OCI-LY1 (cell line): ENCODE results near the gene PMVK.

Experiments
- CTCF ChIP-seq: fragments of 200-600 bp; sonication (generic), shearing (Covaris generic); IDR thresholded peaks from 2 replicates; pipeline ENCODE4 v1.5.1; 2017; ENCODE audit warnings: mild to moderate bottlenecking, antibody characterized with exemption, low read length, moderate library complexity, mixed read lengths
- EZH2 ChIP-seq: fragments of 200-600 bp; sonication (generic), shearing (Covaris generic); IDR thresholded peaks from 2 replicates; pipeline ENCODE4 v1.8.0; 2017; ENCODE audit warnings: borderline replicate concordance, mixed run types, mild to moderate bottlenecking, antibody characterized with exemption, low read length, moderate library complexity, mixed read lengths

- TF ChIP-seq CTCF (no peak), EZH2 (no peak)
These were observed 27.1 kb upstream of the PMVK start for GRCh38 chr1:154963643-154964042.
